PC-3 (cell line): ENCODE measurements around the gene MYLK4. TPM values are rescaled to one million over a fixed set of nuclear protein-coding genes. Genes with fewer than 3 reads are reported as not detected.

Experiments used
- ATAC-seq: fragments of 200-7000 bp; cut with Tn5 transposase; 2 replicates; pipeline ENCODE4 v1.9.1; 2020; ENCODE audit warnings: mild to moderate bottlenecking, moderate library complexity
- BruUV-seq: library from RNA; stranded (reverse); fragments of 400-500 nt; replicated peaks from 2 replicates; lab custom pipeline; 2021; lab: Mats Ljungman, UMichigan
- CTCF ChIA-PET: fragments of 300-600 bp; sonication (Branson Sonifier 250); formaldehyde crosslinking; loops from one replicate; lab custom pipeline; 2022; ENCODE audit warnings: antibody characterized with exemption; lab: Charles Lee
- POLR2A ChIA-PET: fragments of 300-600 bp; sonication (Branson Sonifier 250); formaldehyde crosslinking; loops from one replicate; lab custom pipeline; 2022; ENCODE audit warnings: antibody characterized with exemption; ENCODE audit not compliant: unreplicated experiment; lab: Charles Lee
- DNase-seq: peaks from one replicate; pipeline ENCODE4 v3.0.0-alpha.2; 2015
- H2AFZ ChIP-seq: fragments of 300-600 bp; sonication (generic); 2 replicates; pipeline ENCODE4 v1.6.0; 2016; ENCODE audit warnings: antibody characterized with exemption, low read length
- H3F3A ChIP-seq: fragments of 300-600 bp; sonication (generic); one replicate; pipeline ENCODE4 v1.6.0; 2017; ENCODE audit warnings: antibody characterized with exemption, low read length, control low read depth, mild to moderate bottlenecking; ENCODE audit not compliant: unreplicated experiment
- H3K27ac ChIP-seq: fragments of 300-600 bp; sonication (generic); 2 replicates; pipeline ENCODE4 v1.5.1; 2016; ENCODE audit warnings: mild to moderate bottlenecking, low read length
- H3K27me3 ChIP-seq: fragments of 300-600 bp; sonication (generic); 2 replicates; pipeline ENCODE4 v1.6.1; 2016; ENCODE audit warnings: low read length, mixed read lengths
- H3K36me3 ChIP-seq: fragments of 300-600 bp; sonication (generic); 2 replicates; pipeline ENCODE4 v1.6.1; 2016; ENCODE audit warnings: low read depth, mixed run types, low read length, mixed read lengths
- H3K4me1 ChIP-seq: fragments of 300-600 bp; sonication (generic); 2 replicates; pipeline ENCODE4 v1.5.1; 2016; ENCODE audit warnings: low read length; ENCODE audit not compliant: insufficient read depth
- H3K4me2 ChIP-seq: fragments of 300-600 bp; sonication (generic); 2 replicates; pipeline ENCODE4 v1.6.0; 2016; ENCODE audit warnings: low read length
- H3K4me3 ChIP-seq: fragments of 300-600 bp; sonication (generic); 2 replicates; pipeline ENCODE4 v1.5.1; 2016; ENCODE audit warnings: mild to moderate bottlenecking, low read length, mixed read lengths
- H3K79me2 ChIP-seq: fragments of 300-600 bp; sonication (generic); 2 replicates; pipeline ENCODE4 v1.6.1; 2017; ENCODE audit warnings: low read length, mixed read lengths
- H3K9ac ChIP-seq: fragments of 300-600 bp; sonication (generic); 2 replicates; pipeline ENCODE4 v1.6.0; 2016; ENCODE audit warnings: mild to moderate bottlenecking, low read length
- H3K9me2 ChIP-seq: fragments of 300-600 bp; sonication (generic); replicated peaks from 2 replicates; pipeline ENCODE4 v1.6.1; 2016; ENCODE audit warnings: mixed run types, low read length, mixed read lengths
- H3K9me3 ChIP-seq: fragments of 300-600 bp; sonication (generic); 2 replicates; pipeline ENCODE4 v1.6.1; 2016; ENCODE audit warnings: low read length, mixed read lengths
- H4K20me1 ChIP-seq: fragments of 300-600 bp; sonication (generic); 2 replicates; pipeline ENCODE4 v1.6.1; 2016; ENCODE audit warnings: low read length, mixed read lengths
- CTCF ChIP-seq: fragments of 300-600 bp; sonication (generic); conservative IDR thresholded peaks from 2 replicates; pipeline ENCODE4 v1.5.1; 2017; ENCODE audit warnings: antibody characterized with exemption, low read depth, mild to moderate bottlenecking, low read length
- EZH2 ChIP-seq: fragments of 300-600 bp; sonication (generic); IDR thresholded peaks from one replicate; pipeline ENCODE4 v1.6.1; 2017; ENCODE audit warnings: antibody characterized with exemption, mild to moderate bottlenecking, low read length; ENCODE audit not compliant: unreplicated experiment
- EZH2phosphoT487 ChIP-seq: fragments of 300-600 bp; sonication (generic); IDR thresholded peaks from 2 replicates; pipeline ENCODE4 v1.6.1; 2018; ENCODE audit warnings: mild to moderate bottlenecking, antibody characterized with exemption, low read length, borderline replicate concordance
- intact Hi-C: fragments of 100-400 bp; cut with micrococcal nuclease; formaldehyde crosslinking; loops from 2 replicates; pipeline ENCODE4 v1.9.0; 2023
- total RNA-seq: library from RNA; depleted of rRNA; stranded (reverse); fragments of >200 nt; gene quantifications from 2 replicates; pipeline ENCODE4 v1.2.3, GENCODE V29; 2014

The MYLK4 gene
- total RNA-seq, 1 experiment from 2014 or later: 0.11 TPM

GRCh38 chr6:2793534-2794151, 42.9 kb upstream of the MYLK4 start:
- no TSS peak for BruUV-seq
- POLR2A ChIA-PET: interaction anchor here (0.5 to 0.6 kb wide), 2 partner anchors 47 to 115 kb away, joined by 3 to 4 read pairs; no protein-coding TSS in a partner anchor
- H3K9ac ChIP-seq: peak overlapping the region; percentile 46; the same call in 1 of the 2 replicates

DNA sequence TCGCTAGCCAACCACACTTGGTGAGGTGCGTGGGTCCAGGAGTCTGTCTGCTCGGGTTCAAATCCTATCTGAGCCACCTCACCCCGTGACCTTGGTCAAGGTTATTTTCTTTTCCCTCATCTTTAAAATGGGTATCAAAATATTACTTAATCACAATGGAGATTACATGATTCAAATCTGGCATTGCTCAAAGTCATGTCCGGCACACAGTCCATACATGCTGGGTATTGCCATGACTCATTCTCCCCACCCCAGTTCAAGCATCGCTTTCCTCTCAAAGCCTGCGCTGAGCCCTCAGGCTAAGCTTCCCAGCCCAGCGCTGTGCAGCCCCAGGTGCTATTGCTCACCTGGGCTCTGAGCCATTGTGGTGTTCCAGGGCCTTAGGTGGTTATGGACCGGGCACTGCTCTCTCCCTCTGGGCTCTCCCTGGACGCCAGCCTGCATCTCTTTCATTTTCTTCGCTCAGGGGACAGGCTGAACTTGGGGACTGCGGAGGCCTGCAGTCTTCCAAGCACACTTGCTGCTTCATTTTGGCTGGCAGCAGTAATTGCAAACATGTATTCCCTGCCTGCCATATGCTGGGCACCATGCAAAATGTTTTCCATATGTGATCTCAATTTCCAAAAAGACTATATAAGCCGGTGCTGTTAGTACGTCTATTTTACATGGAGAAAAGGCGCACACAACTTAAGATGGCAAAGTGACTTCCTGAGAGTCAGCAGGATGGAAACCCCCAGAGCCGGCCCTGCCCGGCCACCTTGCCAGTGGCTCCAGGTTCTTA, 41.8 kb upstream of the MYLK4 start:
- H3K9ac ChIP-seq: peak overlapping the region; percentile 46; the same call in 1 of the 2 replicates
- BruUV-seq: no TSS peak
- peak overlapping the region; percentile 98 for H3K27ac ChIP-seq
- intact Hi-C loops: no loop called here
- H4K20me1 ChIP-seq: no peaks in the 10 kb centered on the region
- peaks cover 16% of the 10 kb centered on the region for H3K79me2 ChIP-seq
- H3K4me2 ChIP-seq: no peak overlapping the region
- H3K27me3 ChIP-seq: no peaks in the 10 kb centered on the region
- H3K4me1 ChIP-seq: peaks cover 59% of the 10 kb centered on the region
- ChIA-PET POLR2A (interaction anchor here (0.5 kb wide), 1 partner anchor 26 kb away, joined by 3 read pairs; no protein-coding TSS in a partner anchor), CTCF (interaction anchor here (1.1 to 2.6 kb wide), 3 partner anchors 49 to 119 kb away, joined by 5 to 26 read pairs (median 19); partner anchors contain the start of gene SERPINB1)
- no peaks in the 10 kb centered on the region for H3K9me3 ChIP-seq
- no peak overlapping the region for H2AFZ ChIP-seq
- peaks cover 12% of the 10 kb centered on the region for H3F3A ChIP-seq
- TF ChIP-seq CTCF: no peak
- no peak for TF ChIP-seq EZH2
- TF ChIP-seq EZH2phosphoT487: no peak
- H3K4me3 ChIP-seq: no peak overlapping the region
- no peaks in the 10 kb centered on the region for H3K9me2 ChIP-seq
- H3K36me3 ChIP-seq: peaks cover 2% of the 10 kb centered on the region; the same call in 1 of the 2 replicates
- ATAC-seq (no peak), DNase-seq (peak; percentile 34)

More at GRCh38 chr6:2793534-2794151, 42.9 kb upstream of the MYLK4 start:
- TF ChIP-seq EZH2 (no peak), EZH2phosphoT487 (no peak), CTCF (no peak)
- DNase-seq (peak; percentile 31), ATAC-seq (no peak)
- H3K4me1 ChIP-seq: peaks cover 59% of the 10 kb centered on the region
- CTCF ChIA-PET: no interaction called here
- no peaks in the 10 kb centered on the region for H3K9me2 ChIP-seq
- no peak overlapping the region for H3K4me3 ChIP-seq
- H3K27ac ChIP-seq: peak overlapping the region; percentile 98
- H3K4me2 ChIP-seq: no peak overlapping the region
- H3K27me3 ChIP-seq: no peaks in the 10 kb centered on the region
- no peaks in the 10 kb centered on the region for H3K36me3 ChIP-seq
- H2AFZ ChIP-seq: no peak overlapping the region
- peaks cover 10% of the 10 kb centered on the region for H3K79me2 ChIP-seq
- intact Hi-C loops: loop anchor here (2.0 kb wide), 1 partner anchor 17 kb away; no protein-coding TSS in a partner anchor
- peaks cover 12% of the 10 kb centered on the region for H3F3A ChIP-seq
- H4K20me1 ChIP-seq: no peaks in the 10 kb centered on the region
- H3K9me3 ChIP-seq: no peaks in the 10 kb centered on the region
